Endothelial cell of umbilical vein (primary cell): Measurements from ENCODE around the gene PUM2. TPM values are rescaled to one million over a fixed set of nuclear protein-coding genes. Genes with fewer than 3 reads are reported as not detected.
"Not testable (repeated sequence)": the region's sequence is repeated elsewhere in the genome, so short reads cannot be mapped to it uniquely, and the experiment has no call there.

Source experiments
- BruUV-seq: library from RNA; stranded (reverse); fragments of 400-500 nt; replicated peaks from 2 replicates; lab custom pipeline; 2021; lab: Mats Ljungman, UMichigan
- CTCF ChIA-PET: fragments of 300-600, 350-600 bp; sonication (Branson Sonifier 250); formaldehyde crosslinking; loops from one replicate; lab custom pipeline; 2021; ENCODE audit warnings: antibody characterized with exemption, inconsistent platforms; lab: Charles Lee
- POLR2A ChIA-PET: fragments of 300-600, 350-600 bp; sonication (Branson Sonifier 250); formaldehyde crosslinking; loops from one replicate; lab custom pipeline; 2021; ENCODE audit warnings: antibody characterized with exemption, inconsistent platforms; lab: Charles Lee
- DNase-seq: peaks from one replicate; pipeline ENCODE4 v3.0.0-alpha.2; 2011; ENCODE audit warnings: low read depth, low spot score
- FAIRE-seq: peaks from 2 replicates; lab custom pipeline; 2011; peaks lifted over from hg19 to GRCh38; lab: Jason Lieb, UNC
- H2AFZ ChIP-seq: 2 replicates; pipeline ENCODE4 v1.6.0; 2012; ENCODE audit warnings: low read depth, low read length, control low read depth, inconsistent platforms
- H3K27ac ChIP-seq: 2 replicates; pipeline ENCODE4 v1.5.1; 2011; ENCODE audit warnings: low read depth, mild to moderate bottlenecking, control low read depth, low read length, moderate library complexity; ENCODE audit not compliant: insufficient read depth
- H3K27me3 ChIP-seq, 2 experiments: 2 replicates each; pipeline versions ENCODE4 v1.6.0 to v1.6.1; 2011; ENCODE audit warnings: low read length in 2 of 2, mixed read lengths in 1 of 2; ENCODE audit not compliant: control insufficient read depth in 2 of 2, insufficient read depth in 2 of 2
- H3K36me3 ChIP-seq, 2 experiments: 2 replicates in 1 of 2; 3 replicates in 1 of 2; pipeline ENCODE4 v1.5.1; 2011; ENCODE audit warnings: low read length in 2 of 2, mild to moderate bottlenecking in 1 of 2, moderate library complexity in 1 of 2; ENCODE audit not compliant: control insufficient read depth in 2 of 2, insufficient read depth in 2 of 2; ENCODE audit errors: extremely low read depth in 1 of 2
- H3K4me1 ChIP-seq: 3 replicates; pipeline ENCODE4 v1.5.1; 2011; ENCODE audit warnings: mild to moderate bottlenecking, low read length; ENCODE audit not compliant: control insufficient read depth, insufficient read depth; ENCODE audit errors: extremely low read depth
- H3K4me2 ChIP-seq: 2 replicates; pipeline ENCODE4 v1.6.1; 2011; ENCODE audit warnings: low read length, control low read depth, mixed read lengths; ENCODE audit not compliant: insufficient read depth
- H3K4me3 ChIP-seq, 3 experiments: fragments of 200-600 bp in 1 of 3; sonication (generic), shearing (Covaris generic) in 1 of 3; replicated peaks in 1 of 3; 2 replicates each; pipeline ENCODE4 v1.5.1; 2011 to 2016; ENCODE audit warnings: control low read depth in 3 of 3, low read length in 3 of 3, mild to moderate bottlenecking in 2 of 3, inconsistent platforms in 1 of 3, low read depth in 1 of 3, moderate library complexity in 1 of 3; ENCODE audit not compliant: insufficient read depth in 1 of 3
- H3K79me2 ChIP-seq: 2 replicates; pipeline ENCODE4 v1.6.0; 2012; ENCODE audit warnings: low read length, inconsistent platforms; ENCODE audit not compliant: control insufficient read depth, insufficient read depth
- H3K9ac ChIP-seq: replicated peaks from 2 replicates; pipeline ENCODE3; 2011; ENCODE audit warnings: low read length, control low read depth; ENCODE audit not compliant: insufficient read depth; ENCODE audit errors: extremely low read depth
- H3K9me1 ChIP-seq: replicated peaks from 3 replicates; pipeline ENCODE4 v1.6.0; 2011; ENCODE audit warnings: mild to moderate bottlenecking, low read length; ENCODE audit not compliant: control insufficient read depth, insufficient read depth; ENCODE audit errors: extremely low read depth
- H3K9me3 ChIP-seq: replicated peaks from 2 replicates; pipeline ENCODE4 v1.5.1; 2012; ENCODE audit warnings: low read length, inconsistent platforms; ENCODE audit not compliant: control insufficient read depth, insufficient read depth
- H4K20me1 ChIP-seq: replicated peaks from 2 replicates; pipeline ENCODE3; 2011; ENCODE audit warnings: mild to moderate bottlenecking, low read length; ENCODE audit not compliant: control insufficient read depth, insufficient read depth; ENCODE audit errors: extremely low read depth
- FOS ChIP-seq: IDR thresholded peaks from 2 replicates; pipeline ENCODE4 v1.6.1; 2011; ENCODE audit warnings: mild to moderate bottlenecking, low read length, moderate library complexity, borderline replicate concordance; ENCODE audit not compliant: insufficient read depth
- JUN ChIP-seq: IDR thresholded peaks from 2 replicates; pipeline ENCODE4 v1.6.1; 2011; ENCODE audit warnings: borderline replicate concordance, low read depth; ENCODE audit not compliant: insufficient read length, insufficient read depth
- POLR2A ChIP-seq: IDR thresholded peaks from 2 replicates; pipeline ENCODE4 v1.6.1; 2012; ENCODE audit warnings: low read depth, mild to moderate bottlenecking, control low read depth, low read length
- POLR2AphosphoS5 ChIP-seq: IDR thresholded peaks from 2 replicates; pipeline ENCODE4 v1.6.1; 2012; ENCODE audit warnings: low read depth, mild to moderate bottlenecking, control low read depth, low read length, moderate library complexity; ENCODE audit not compliant: insufficient read depth
- dilution Hi-C: fragments of 300-500 bp; cut with MboI; formaldehyde crosslinking; loops from one replicate; pipeline ENCODE4 v1.15.0; 2019; ENCODE audit warnings: low sequenced_read_pairs; ENCODE audit not compliant: extremely low pct_ligation_motif_present
- intact Hi-C: fragments of 100-400 bp; cut with micrococcal nuclease; formaldehyde crosslinking; loops from one replicate; pipeline ENCODE4 v1.10.0; 2022
- polyA plus RNA-seq, 4 experiments: library from polyadenylated mRNA; depleted of rRNA in 3 of 4; stranded (reverse) in 3 of 4; unstranded in 1 of 4; fragments of >200 nt; gene quantifications; 2 replicates each; pipeline versions ENCODE4 v1.2.1 to v1.2.3, GENCODE V29; 2011 to 2012; ENCODE audit warnings: missing spikeins in 1 of 4
- total RNA-seq: library from RNA; stranded (reverse); gene quantifications from 2 replicates; pipeline ENCODE4 v1.2.3, GENCODE V29; 2021
- TF ChIP-seq, protein P1 (sequence below): IDR thresholded peaks from 2 replicates; pipeline ENCODE4 v1.6.1; 2011; ENCODE audit not compliant: insufficient read depth, insufficient read length
- TF ChIP-seq, protein P2 (sequence below), 2 donors: IDR thresholded peaks; 1 replicate in 1 of 2; 2 replicates in 1 of 2; pipeline ENCODE4 v1.5.1; 2011; ENCODE audit warnings: low read length in 2 of 2, mild to moderate bottlenecking in 2 of 2, moderate library complexity in 2 of 2, control low read depth in 1 of 2, inconsistent platforms in 1 of 2, low read depth in 1 of 2; ENCODE audit not compliant: insufficient read depth in 1 of 2; ENCODE audit errors: extremely low read depth in 1 of 2

The PUM2 gene
- total and polyA plus RNA-seq, 2 donors (not counting 3 experiments of a cell fraction or from before 2014, with no cell fraction given): 32.9 to 83.7 TPM

DNA sequence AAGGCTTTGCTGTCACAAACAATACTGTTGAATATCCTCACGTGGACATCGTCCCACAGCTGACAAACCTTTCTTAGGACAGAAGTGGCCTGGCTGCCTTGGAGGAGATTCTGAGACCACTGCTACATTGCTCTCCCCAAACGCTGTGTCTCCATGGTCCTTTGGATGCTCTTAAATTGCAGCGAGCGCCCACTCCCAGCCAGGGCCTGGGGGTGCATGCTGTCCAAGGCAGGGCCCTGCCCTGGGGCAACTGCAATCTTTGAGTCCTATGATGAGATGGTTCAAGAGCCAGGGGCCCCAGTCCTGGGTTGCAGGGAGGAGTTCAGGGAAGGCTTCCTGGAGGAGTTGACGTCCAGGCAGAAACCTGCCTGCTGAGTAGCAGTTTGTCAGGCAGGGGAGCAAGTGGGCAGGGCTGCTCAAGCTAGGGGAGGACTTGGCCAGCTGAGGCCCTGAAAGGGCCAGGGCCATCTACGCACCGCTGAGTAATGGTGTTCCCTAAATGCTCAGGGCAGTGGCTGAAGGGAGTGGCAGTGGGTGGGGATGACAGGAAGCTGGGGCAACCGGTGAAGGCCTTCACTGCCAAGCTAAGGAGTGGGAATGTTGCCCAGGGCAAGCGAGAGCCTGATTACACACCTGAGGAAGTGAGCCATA lies 114.9 kb downstream of the PUM2 start:
- ChIA-PET CTCF (interaction anchor here (0.9 to 1.1 kb wide), 2 partner anchors 10 to 91 kb away, joined by 3 to 5 read pairs; partner anchors contain the start of gene SDC1), POLR2A (no interaction called here)
- H3K27ac ChIP-seq: no peak overlapping the region
- no peak overlapping the region for H3K4me2 ChIP-seq
- intact Hi-C loops: no loop called here
- no peaks in the 10 kb centered on the region for H3K79me2 ChIP-seq
- no peak for DNase-seq
- FAIRE-seq: no peak
- dilution Hi-C loops: no loop called here
- H3K9me3 ChIP-seq: no peaks in the 10 kb centered on the region
- BruUV-seq: no TSS peak
- H3K4me3 ChIP-seq: no peak overlapping the region
- H3K4me1 ChIP-seq: peaks cover 4% of the 10 kb centered on the region
- no peaks in the 10 kb centered on the region for H4K20me1 ChIP-seq
- H3K9me1 ChIP-seq: no peaks in the 10 kb centered on the region
- no peak overlapping the region for H2AFZ ChIP-seq
- TF ChIP-seq JUN (no peak), POLR2AphosphoS5 (no peak), POLR2A (no peak), FOS (no peak)
- TF ChIP-seq, protein P1, sequence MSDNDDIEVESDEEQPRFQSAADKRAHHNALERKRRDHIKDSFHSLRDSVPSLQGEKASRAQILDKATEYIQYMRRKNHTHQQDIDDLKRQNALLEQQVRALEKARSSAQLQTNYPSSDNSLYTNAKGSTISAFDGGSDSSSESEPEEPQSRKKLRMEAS: no peak
- TF ChIP-seq, protein P2, sequence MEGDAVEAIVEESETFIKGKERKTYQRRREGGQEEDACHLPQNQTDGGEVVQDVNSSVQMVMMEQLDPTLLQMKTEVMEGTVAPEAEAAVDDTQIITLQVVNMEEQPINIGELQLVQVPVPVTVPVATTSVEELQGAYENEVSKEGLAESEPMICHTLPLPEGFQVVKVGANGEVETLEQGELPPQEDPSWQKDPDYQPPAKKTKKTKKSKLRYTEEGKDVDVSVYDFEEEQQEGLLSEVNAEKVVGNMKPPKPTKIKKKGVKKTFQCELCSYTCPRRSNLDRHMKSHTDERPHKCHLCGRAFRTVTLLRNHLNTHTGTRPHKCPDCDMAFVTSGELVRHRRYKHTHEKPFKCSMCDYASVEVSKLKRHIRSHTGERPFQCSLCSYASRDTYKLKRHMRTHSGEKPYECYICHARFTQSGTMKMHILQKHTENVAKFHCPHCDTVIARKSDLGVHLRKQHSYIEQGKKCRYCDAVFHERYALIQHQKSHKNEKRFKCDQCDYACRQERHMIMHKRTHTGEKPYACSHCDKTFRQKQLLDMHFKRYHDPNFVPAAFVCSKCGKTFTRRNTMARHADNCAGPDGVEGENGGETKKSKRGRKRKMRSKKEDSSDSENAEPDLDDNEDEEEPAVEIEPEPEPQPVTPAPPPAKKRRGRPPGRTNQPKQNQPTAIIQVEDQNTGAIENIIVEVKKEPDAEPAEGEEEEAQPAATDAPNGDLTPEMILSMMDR (IDR thresholded peaks at IDR 0.05; ENCODE audit: extremely low read depth in 1 of 2, insufficient read depth in 1 of 2, low read depth in 1 of 2, low read length in 2 of 2): no peak
- no peak overlapping the region for H3K9ac ChIP-seq
- H3K36me3 ChIP-seq: no peaks in the 10 kb centered on the region
- H3K27me3 ChIP-seq: peaks cover 3 to 6% of the 10 kb centered on the region in 2 experiments

DNA sequence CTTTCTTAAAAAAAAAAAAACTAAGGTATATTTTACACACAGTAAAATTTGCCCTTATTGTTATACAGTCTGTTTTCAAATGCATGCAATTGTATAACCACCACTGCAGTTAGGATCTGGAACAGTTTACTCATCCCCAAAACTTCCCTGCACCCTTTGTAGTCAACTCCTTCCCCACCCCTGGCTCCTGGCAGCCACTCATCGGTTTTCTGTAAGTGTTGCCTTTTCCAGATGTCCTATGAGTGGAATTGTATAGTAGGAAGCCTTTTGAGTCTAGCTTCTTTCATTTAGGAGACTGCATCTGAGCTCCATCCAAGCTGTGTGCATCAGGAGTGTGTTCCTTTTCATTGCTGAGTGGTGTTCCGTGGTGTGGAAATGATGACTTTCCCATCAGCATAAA lies 116.0 kb downstream of the PUM2 start:
- intact Hi-C loops, H4K20me1 ChIP-seq, H2AFZ ChIP-seq, H3K4me1 ChIP-seq, H3K9me3 ChIP-seq, POLR2A ChIA-PET, H3K79me2 ChIP-seq, H3K9ac ChIP-seq, H3K36me3 ChIP-seq, H3K9me1 ChIP-seq, BruUV-seq, H3K27ac ChIP-seq, H3K4me3 ChIP-seq, DNase-seq, dilution Hi-C loops, H3K4me2 ChIP-seq, FAIRE-seq, H3K27me3 ChIP-seq: not testable (repeated sequence)
- CTCF ChIA-PET: interaction anchor here (1.1 kb wide), 1 partner anchor 9 kb away, joined by 5 read pairs; the partner anchor contains the start of gene SDC1
